Stimulated activated CD8-positive, alpha-beta memory T cell treated with anti-CD3 and anti-CD28 coated beads, Interleukin-7, amount 100 ng/mL, for 48 hours (primary cell): ENCODE data around the gene ATP8A2.
"Not testable (repeated sequence)": the region's sequence is repeated elsewhere in the genome, so short reads cannot be mapped to it uniquely, and the experiment has no call there.

Experiments used
- DNase-seq, 2 donors: peaks; one replicate each; pipeline ENCODE4 v3.0.0-alpha.2; 2020; ENCODE audit warnings: low read depth in 1 of 2; ENCODE audit errors: extremely low read depth in 1 of 2

The ATP8A2 gene

GRCh38 chr13:25371875-25372283, at the start of gene ATP8A2:
Gene ATP8A2 (plus strand): TSS chr13:25371974. CDS start chr13:25372213, 239 bp downstream.
- no peak for DNase-seq

DNA sequence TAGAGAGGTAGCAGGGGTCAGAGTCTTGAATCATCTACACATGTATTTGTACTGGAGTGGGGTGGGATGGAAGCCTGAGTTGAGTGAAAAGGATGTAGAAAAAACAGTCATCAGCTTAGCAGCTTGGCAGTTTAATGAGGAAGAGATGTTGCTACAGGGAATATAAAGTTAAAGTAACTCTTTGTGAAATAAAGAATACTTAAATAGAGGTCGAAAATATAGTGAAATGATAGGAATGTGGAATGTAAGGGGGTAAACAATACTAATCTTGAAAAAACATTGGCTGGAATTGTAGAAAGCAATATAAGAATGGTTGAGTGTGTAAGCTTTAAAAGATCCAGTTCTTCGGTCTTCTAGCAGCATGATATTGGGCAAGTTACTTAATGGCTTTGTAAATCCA, 47.7 kb upstream of the ATP8A2 start:
- no peak for DNase-seq

DNA sequence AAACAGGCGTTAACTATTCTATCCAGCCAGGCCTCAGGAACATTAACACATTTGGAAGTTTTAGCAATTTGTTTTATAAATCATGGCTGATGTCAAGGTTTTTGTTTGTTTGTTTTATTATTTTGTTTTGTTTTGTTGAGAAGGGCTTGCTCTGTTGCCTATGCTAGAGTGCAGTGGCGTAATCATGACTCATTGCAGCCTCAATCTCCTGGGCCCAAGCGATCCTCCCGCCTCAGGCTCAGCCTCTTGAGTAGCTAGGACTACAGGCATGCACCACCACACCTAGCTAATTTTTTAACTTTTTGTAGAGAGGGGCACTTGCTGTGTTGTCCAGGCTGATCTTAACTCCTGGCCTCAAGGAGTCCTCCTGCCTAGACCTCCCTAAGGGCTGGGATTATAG, 42.1 kb upstream of the ATP8A2 start:
- DNase-seq = no peak

DNA sequence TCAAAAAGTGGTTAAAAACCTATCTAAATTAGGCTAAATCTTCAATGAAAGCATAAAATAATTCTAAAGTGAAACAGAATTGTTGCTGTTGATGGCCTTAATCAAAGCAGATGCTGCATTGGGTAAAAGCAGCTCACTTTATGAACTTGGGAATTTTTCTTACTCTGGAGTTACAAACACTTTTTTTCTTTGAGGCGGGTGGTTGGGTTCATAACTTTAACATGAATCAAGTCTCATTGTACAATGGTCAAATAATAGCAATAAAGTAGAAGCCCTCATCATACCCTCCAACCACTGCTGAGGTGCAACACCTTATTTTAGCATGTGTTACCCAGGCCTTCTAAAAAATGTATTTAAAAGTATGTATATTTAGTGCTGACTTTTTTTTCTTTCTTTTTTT, 41.2 kb upstream of the ATP8A2 start:
- no peak for DNase-seq

- no peak for DNase-seq
Observed at GRCh38 chr13:25335856-25336255, 35.9 kb upstream of the ATP8A2 start.

DNA sequence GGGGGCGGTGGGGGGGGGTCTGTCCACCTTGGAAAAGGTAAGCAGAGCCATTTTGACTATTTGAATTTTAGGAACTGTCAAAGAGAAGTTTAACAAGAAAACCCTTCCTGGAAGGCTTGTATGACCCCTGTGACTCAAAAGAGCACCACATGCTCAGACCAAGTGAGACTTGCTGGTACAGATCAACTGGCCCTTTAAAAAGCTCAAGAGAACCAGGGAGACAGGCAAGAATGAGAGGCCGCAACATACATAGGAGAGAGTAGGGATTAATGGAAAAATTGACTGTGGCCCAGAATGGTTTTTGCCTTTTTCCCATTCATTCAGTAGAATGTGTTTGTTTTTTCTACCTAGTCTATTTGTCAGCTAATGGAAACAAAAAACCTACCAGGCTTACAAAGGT, 26.2 kb upstream of the ATP8A2 start:
- no peak for DNase-seq

GRCh38 chr13:25347151-25347550, 24.6 kb upstream of the ATP8A2 start:
- DNase-seq = no peak

- no peak for DNase-seq
Observed at GRCh38 chr13:25351404-25351803, 20.4 kb upstream of the ATP8A2 start.

- DNase-seq = no peak
Observed at GRCh38 chr13:25352230-25352629, 19.5 kb upstream of the ATP8A2 start.

GRCh38 chr13:25352806-25353205, 19.0 kb upstream of the ATP8A2 start:
- DNase-seq = no peak

GRCh38 chr13:25353344-25353743, 18.4 kb upstream of the ATP8A2 start:
- DNase-seq = no peak

DNA sequence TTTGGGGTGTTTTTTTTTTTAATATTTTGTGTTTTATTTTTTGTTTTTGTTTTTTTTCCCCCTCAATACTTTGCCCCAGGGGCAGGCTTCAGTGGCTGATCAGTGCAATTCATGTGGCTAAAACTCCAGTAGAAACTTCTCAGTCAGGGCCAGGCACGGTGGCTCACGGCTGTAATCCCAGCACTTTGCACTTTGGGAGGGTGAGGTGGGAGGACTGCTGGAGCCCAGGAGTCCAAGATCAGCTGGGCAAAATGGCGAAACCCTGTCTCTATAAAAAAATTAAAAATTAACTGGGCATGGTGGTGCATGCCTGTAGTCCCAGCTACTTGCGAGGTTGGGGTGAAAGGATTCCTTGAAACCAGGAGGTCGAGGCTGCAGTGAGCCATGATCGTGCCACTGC, 17.4 kb upstream of the ATP8A2 start:
- DNase-seq = no peak

GRCh38 chr13:25360443-25360842, 11.3 kb upstream of the ATP8A2 start:
- not testable (repeated sequence) for DNase-seq

DNA sequence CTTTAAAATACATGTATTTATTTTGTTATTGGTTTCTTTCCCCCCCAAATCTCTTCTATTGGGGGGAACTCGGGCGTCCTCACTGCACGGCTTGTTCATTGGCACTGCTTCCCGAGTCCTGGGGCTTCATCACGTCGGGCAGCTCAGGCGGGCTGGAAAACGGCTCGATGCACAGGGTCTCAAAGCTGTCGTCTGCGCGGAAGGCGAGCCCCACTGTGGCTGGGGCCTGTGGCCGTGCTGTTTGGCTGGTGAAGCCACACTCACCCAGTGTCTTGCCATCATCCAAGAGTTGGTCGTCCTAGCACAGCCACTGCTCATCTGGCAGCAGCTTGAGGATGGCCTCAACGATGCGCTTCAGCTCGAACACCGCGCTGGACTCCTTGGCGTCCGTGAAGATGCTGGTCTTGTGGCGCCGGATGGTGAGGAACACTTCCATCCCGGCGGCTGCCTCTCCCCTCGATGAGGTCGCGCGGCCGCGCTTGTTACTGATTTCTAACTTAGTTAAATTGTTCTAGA, 6.0 kb upstream of the ATP8A2 start:
- DNase-seq = no peak

- no peak for DNase-seq
Observed at GRCh38 chr13:25371158-25371874, 458 bp upstream of the ATP8A2 start.

GRCh38 chr13:25372284-25373081, 709 bp downstream of the ATP8A2 start:
- no peak for DNase-seq

- no peak for DNase-seq
Observed at GRCh38 chr13:25375727-25376358, 4.1 kb downstream of the ATP8A2 start.

GRCh38 chr13:25377244-25377962, 5.6 kb downstream of the ATP8A2 start:
- no peak for DNase-seq

DNA sequence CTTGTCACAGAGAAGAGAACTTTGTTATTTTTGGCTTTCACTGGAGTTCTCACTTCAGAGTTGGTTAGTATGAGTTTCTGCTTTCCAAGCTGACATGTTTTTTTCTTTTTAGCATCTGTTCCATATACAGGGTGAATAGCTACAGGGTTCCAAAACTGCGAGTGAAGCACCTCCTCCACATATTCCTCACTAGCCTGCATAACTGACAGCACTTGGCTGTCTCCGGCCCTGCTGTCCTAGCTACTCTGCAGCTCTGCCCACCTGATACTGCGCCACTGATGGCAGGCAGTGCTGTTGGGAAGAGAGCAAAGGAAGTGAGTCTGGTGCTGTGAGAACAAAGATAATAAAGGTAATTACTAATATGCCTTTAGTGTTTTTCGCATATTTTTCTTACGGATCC, 6.8 kb downstream of the ATP8A2 start:
- DNase-seq = no peak

- no peak for DNase-seq
Observed at GRCh38 chr13:25379011-25379410, 7.2 kb downstream of the ATP8A2 start.

- DNase-seq = no peak
Observed at GRCh38 chr13:25380082-25380481, 8.3 kb downstream of the ATP8A2 start.
